ENCODE data around the gene DYNC1LI1.

The DYNC1LI1 gene

GRCh38 chr3:32501783-32502117 lies 68.9 kb downstream of the DYNC1LI1 start:
- H3K27ac Mint-ChIP-seq: peak overlapping the region; percentile 92
- H3K4me1 Mint-ChIP-seq (ENCODE audit: low read depth): peaks cover 30% of the 10 kb centered on the region
- H3K4me3 Mint-ChIP-seq: peak overlapping the region; percentile 99
- peaks cover 14% of the 10 kb centered on the region for H3K36me3 Mint-ChIP-seq (ENCODE audit: low read depth)
- no peaks in the 10 kb centered on the region for H3K9me3 Mint-ChIP-seq
- DNase-seq (ENCODE audit: low spot score): no peak
- no peaks in the 10 kb centered on the region for H3K27me3 Mint-ChIP-seq (ENCODE audit: low read depth)

DNA sequence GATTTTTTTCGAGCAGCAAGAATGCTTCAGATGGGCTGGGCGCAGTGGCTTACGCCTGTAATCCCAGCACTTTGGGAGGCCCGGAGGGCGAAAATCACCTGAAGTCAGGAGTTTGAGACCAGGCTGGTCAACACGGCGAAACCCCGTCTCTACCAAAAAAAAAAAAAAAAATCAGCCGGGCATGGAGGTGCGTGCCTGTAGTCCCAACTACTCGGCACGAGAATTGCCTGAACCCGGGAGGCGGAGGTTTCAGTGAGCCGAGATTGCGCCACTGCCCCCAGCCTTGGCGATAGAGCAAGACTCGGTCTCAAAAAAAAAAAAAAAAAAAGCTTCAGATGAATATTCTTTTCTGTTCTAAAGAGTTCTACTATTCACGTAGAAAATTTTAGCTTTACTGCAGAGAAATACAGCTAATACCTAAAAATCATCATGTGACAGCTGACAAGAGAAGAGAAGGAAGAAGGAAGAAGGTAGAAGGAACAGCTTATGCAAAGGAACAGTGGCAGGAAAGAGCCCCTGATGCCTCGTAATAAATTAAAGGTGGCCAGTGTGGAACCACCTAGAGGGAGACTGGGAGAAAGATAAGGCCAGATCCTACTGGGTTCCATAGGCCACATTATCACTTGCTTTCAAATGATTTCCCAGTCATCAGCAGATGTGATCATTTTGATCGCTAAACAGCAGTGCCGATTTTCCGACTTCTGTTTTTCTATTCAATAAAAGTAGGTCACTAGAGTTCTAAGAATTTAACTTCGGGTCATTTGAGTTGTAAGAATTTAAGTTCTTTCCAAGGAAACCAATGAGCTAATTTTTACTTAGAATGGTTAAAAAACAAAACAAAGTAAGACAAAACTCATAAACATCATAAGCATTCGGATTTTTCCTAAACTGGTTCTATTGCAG lies 69.5 kb downstream of the DYNC1LI1 start:
- H3K4me3 Mint-ChIP-seq: peak overlapping the region; percentile 99
- no peak for DNase-seq (ENCODE audit: low spot score)
- peaks cover 35% of the 10 kb centered on the region for H3K4me1 Mint-ChIP-seq (ENCODE audit: low read depth)
- peak overlapping the region; percentile 67 for H3K27ac Mint-ChIP-seq
- no peaks in the 10 kb centered on the region for H3K9me3 Mint-ChIP-seq
- peaks cover 19% of the 10 kb centered on the region for H3K36me3 Mint-ChIP-seq (ENCODE audit: low read depth)
- no peaks in the 10 kb centered on the region for H3K27me3 Mint-ChIP-seq (ENCODE audit: low read depth)

- no peaks in the 10 kb centered on the region for H3K27me3 Mint-ChIP-seq (ENCODE audit: low read depth)
- H3K36me3 Mint-ChIP-seq (ENCODE audit: low read depth): peaks cover 24% of the 10 kb centered on the region
- peaks cover 38% of the 10 kb centered on the region for H3K4me1 Mint-ChIP-seq (ENCODE audit: low read depth)
- no peak overlapping the region for H3K27ac Mint-ChIP-seq
- H3K9me3 Mint-ChIP-seq: no peaks in the 10 kb centered on the region
- DNase-seq (ENCODE audit: low spot score): no peak
- peak overlapping the region; percentile 99 for H3K4me3 Mint-ChIP-seq
Observed at GRCh38 chr3:32500231-32500630, 70.4 kb downstream of the DYNC1LI1 start.

DNA sequence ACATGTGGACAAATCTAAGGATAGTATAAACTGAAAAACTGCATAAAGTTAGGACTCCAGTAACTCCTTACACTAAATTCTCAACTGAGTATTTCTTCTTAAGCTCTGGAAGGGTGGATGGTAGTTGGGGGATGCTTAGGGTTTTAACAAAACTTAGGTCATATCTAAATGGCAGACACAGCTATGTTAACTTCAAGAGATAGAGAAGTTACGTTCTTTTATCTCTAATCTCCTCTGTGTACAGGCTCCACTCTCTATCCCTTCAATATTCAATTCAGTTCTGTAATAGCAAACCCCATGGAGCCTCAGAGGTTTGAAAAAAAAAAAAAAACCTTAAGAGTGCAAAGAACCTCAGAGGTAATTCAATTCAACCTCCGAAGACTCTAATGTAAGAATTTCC lies 71.1 kb downstream of the DYNC1LI1 start:
- Mint-ChIP-seq H3K4me1 (ENCODE audit: low read depth) (peaks cover 40% of the 10 kb centered on the region), H3K27me3 (ENCODE audit: low read depth) (no peaks in the 10 kb centered on the region), H3K36me3 (ENCODE audit: low read depth) (peaks cover 24% of the 10 kb centered on the region), H3K9me3 (no peaks in the 10 kb centered on the region), H3K4me3 (no peak overlapping the region), H3K27ac (no peak overlapping the region)
- no peak for DNase-seq (ENCODE audit: low spot score)

DNA sequence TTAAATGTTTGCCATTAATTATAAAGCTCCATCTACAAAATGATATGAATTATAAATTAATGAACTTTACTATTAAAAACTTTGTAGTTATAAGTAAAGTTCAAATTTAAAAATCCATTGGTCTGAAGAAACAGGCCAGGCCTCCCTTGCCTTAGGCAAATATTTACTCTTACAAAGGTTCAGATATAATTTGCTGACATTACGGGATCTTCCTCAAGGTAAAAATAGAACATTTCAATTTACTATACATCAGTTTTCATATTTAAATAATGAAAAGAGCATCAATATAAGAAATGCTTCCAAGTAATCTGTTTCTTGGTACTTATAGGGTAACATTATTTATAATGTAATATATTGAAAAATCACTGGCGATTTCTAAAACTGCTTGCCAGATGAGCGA lies 71.7 kb downstream of the DYNC1LI1 start:
- Mint-ChIP-seq H3K27me3 (ENCODE audit: low read depth) (no peaks in the 10 kb centered on the region), H3K9me3 (no peaks in the 10 kb centered on the region), H3K27ac (no peak overlapping the region), H3K4me3 (no peak overlapping the region), H3K4me1 (ENCODE audit: low read depth) (peaks cover 40% of the 10 kb centered on the region), H3K36me3 (ENCODE audit: low read depth) (peaks cover 24% of the 10 kb centered on the region)
- DNase-seq (ENCODE audit: low spot score): no peak

DNA sequence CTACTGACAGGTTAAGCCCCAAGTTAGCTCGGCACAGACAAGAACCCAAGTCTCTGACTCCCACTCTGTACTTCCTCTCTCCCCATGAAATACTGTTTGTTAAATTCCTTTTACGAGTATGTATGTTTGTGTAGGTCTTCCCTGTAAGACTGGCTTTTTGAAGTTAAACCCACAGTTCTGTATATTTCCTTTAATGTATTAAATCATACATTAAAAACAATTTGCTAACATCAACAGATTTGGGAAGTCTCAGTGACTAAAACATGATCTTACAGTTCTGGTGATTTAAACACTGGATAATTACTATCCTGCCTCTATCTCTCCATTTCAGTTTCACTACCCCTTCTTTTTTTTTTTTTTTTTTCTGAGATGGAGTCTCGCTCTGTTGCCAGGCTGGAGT lies 72.4 kb downstream of the DYNC1LI1 start:
- no peaks in the 10 kb centered on the region for H3K27me3 Mint-ChIP-seq (ENCODE audit: low read depth)
- H3K36me3 Mint-ChIP-seq (ENCODE audit: low read depth): peaks cover 24% of the 10 kb centered on the region
- no peak overlapping the region for H3K4me3 Mint-ChIP-seq
- H3K27ac Mint-ChIP-seq: no peak overlapping the region
- H3K9me3 Mint-ChIP-seq: no peaks in the 10 kb centered on the region
- H3K4me1 Mint-ChIP-seq (ENCODE audit: low read depth): peaks cover 40% of the 10 kb centered on the region
- DNase-seq (ENCODE audit: low spot score): no peak

DNA sequence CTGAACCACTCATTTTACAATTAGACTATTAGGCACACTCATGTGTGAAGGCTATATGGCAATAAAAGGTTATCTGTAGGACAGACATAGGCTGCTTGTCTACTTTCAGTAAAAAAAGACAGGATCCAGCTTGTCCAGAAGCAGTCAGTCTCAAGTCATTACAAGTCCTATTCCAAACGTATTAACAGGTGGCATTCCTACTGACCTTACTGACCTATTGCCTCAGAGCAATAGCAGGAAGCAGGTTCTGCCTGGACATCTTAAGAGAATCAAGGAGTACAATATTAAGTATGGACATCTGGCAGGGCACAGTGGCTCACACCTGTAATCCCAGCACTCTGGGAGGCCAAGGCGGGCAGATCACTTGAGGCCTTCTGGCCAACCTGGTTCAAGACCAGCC lies 75.0 kb downstream of the DYNC1LI1 start:
- DNase-seq (ENCODE audit: low spot score): no peak
- H3K4me1 Mint-ChIP-seq (ENCODE audit: low read depth): peaks cover 27% of the 10 kb centered on the region
- peaks cover 25% of the 10 kb centered on the region for H3K36me3 Mint-ChIP-seq (ENCODE audit: low read depth)
- no peaks in the 10 kb centered on the region for H3K27me3 Mint-ChIP-seq (ENCODE audit: low read depth)
- H3K4me3 Mint-ChIP-seq: no peak overlapping the region
- H3K27ac Mint-ChIP-seq: no peak overlapping the region
- no peaks in the 10 kb centered on the region for H3K9me3 Mint-ChIP-seq

DNA sequence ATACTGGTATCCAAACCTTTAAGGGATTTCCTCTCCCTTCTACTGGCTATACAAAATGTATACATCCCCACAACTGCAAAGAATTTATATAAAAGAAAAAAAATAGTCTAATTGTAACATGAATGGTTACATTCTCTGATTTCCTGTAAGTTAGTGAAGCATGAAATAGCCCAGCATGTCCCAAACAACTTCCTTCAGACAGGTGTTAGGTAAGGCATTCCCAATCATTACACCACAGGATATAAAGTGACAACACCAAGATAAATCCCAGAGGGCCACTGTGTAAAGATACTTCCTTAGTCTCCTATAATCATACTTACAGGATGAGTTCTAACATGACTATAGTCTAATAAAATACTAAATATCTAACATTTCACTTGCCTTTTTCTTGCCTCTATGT lies 75.6 kb downstream of the DYNC1LI1 start:
- DNase-seq (ENCODE audit: low spot score): no peak
- H3K27ac Mint-ChIP-seq: no peak overlapping the region
- H3K9me3 Mint-ChIP-seq: no peaks in the 10 kb centered on the region
- H3K27me3 Mint-ChIP-seq (ENCODE audit: low read depth): no peaks in the 10 kb centered on the region
- no peak overlapping the region for H3K4me3 Mint-ChIP-seq
- H3K4me1 Mint-ChIP-seq (ENCODE audit: low read depth): peaks cover 22% of the 10 kb centered on the region
- H3K36me3 Mint-ChIP-seq (ENCODE audit: low read depth): peaks cover 22% of the 10 kb centered on the region

DNA sequence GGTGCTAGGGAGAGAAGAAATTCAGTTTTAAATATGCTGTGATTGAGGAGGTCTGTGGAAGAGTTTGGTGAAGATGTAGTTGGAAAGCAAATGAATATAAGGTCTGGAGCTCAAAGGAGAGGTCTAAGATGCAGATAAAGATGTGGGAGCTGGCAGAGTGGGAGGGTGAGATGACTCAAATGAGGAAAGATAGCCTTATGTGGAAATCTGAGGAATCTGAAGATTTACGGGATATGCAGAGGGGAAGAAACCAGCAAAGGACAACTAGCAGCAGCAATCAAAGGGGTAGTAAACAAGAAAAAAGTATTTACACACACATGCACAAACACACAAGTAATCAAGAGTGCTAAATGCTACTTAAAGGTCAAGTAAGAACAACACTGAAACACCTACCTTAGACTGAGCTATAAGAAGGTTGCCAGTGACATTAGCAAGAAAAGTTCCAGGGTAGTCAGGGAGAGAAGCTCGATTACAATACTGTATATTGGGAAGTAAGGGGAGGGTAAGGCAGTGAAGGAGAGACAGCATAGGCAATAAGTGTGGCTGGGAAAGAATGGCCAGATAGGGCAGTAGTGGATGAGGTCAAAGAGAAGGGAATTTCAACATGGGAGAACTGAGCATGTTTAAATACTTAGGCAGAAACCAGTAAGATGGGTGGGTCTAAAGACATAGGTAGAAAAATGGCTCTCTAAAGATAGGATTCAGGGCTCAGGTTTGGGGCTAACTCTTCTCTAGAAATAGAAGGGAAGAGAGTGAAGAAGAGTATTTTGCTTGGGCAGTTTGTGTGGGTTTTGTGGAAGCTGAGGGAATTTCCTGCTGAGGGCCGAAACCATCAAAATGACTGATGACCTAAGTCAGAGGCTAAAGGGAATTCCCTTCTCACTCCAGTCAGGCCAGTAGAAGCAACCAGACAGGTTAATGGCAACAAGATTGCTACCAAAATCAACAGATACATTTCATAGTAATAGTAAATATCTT lies 76.9 kb downstream of the DYNC1LI1 start:
- Mint-ChIP-seq H3K4me1 (ENCODE audit: low read depth) (peaks cover 14% of the 10 kb centered on the region), H3K4me3 (no peak overlapping the region), H3K27ac (no peak overlapping the region), H3K36me3 (ENCODE audit: low read depth) (peaks cover 19% of the 10 kb centered on the region), H3K27me3 (ENCODE audit: low read depth) (no peaks in the 10 kb centered on the region), H3K9me3 (no peaks in the 10 kb centered on the region)
- DNase-seq (ENCODE audit: low spot score): peak; percentile 44

DNA sequence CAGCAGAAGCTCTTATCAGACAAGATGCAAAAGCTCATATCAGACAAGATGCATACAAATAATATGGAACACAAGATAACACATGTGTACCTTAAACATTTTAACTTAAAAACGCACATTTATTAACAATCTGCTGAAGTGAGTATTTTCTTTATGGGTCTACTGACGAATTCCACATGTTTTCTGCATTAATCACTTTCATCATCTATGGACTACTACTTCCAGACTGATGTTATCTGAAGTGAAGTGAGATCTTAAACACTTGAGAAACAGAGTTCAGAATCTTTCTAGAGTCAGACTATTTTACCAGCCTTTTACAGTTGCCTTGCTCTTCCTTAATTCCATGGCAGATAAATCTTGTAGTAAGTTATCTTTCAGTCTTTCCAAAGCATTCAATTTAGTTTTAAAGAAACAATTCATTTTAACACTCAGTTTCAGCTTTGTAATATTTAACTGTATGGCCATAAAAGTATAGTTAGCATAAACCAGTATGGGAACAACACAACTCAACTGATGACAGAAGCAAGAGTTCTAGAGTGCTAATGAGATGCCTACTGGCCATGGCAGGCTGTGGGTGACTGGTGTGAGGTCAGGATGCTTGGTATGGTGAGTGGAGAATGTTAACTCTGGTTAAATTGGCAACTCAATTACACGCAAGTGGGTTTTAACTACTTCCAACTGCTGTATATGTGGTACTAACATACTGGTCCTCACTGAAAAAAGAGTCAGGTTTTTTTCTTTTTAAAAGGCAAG lies 77.8 kb downstream of the DYNC1LI1 start:
- peaks cover 24% of the 10 kb centered on the region for H3K36me3 Mint-ChIP-seq (ENCODE audit: low read depth)
- H3K4me1 Mint-ChIP-seq (ENCODE audit: low read depth): peaks cover 11% of the 10 kb centered on the region
- H3K27ac Mint-ChIP-seq: no peak overlapping the region
- H3K9me3 Mint-ChIP-seq: no peaks in the 10 kb centered on the region
- DNase-seq (ENCODE audit: low spot score): no peak
- H3K4me3 Mint-ChIP-seq: no peak overlapping the region
- no peaks in the 10 kb centered on the region for H3K27me3 Mint-ChIP-seq (ENCODE audit: low read depth)

- peaks cover 37% of the 10 kb centered on the region for H3K36me3 Mint-ChIP-seq (ENCODE audit: low read depth)
- peaks cover 3% of the 10 kb centered on the region for H3K4me1 Mint-ChIP-seq (ENCODE audit: low read depth)
- H3K9me3 Mint-ChIP-seq: no peaks in the 10 kb centered on the region
- H3K27ac Mint-ChIP-seq: no peak overlapping the region
- no peak overlapping the region for H3K4me3 Mint-ChIP-seq
- H3K27me3 Mint-ChIP-seq (ENCODE audit: low read depth): no peaks in the 10 kb centered on the region
- no peak for DNase-seq (ENCODE audit: low spot score)
Observed at GRCh38 chr3:32488474-32489008, 82.1 kb downstream of the DYNC1LI1 start.

DNA sequence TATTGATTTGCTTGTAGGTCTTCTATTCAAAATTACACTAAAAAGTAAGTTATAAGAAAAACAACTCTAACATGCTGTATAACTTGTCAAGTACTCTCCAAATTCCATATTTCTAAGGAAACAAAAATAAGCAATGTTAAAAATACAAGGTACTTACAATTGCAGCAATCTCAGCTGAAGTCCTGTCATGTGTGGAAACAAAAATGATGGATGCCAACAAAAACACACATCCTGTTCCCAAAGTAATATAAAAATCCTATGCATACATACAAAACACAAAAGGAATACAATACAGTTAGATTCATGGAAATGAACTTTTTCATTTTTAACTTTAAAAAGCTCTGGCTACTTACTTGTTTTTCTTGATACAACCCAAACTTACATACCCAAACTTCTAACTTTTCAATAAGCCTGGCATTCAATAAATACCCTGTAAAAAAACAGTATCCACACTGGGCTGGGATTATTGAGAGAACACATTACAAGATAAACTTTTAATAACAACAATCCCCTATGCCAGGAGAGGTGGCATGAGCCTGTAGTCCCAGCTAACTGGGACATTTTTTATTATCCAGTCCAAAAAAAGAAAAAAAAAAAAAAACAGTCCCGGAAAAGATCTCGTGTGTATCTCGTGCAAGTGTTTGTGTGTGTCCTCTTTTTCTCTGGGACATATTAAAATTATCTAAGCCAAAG lies 82.7 kb downstream of the DYNC1LI1 start:
- Mint-ChIP-seq H3K27me3 (ENCODE audit: low read depth) (no peaks in the 10 kb centered on the region), H3K4me1 (ENCODE audit: low read depth) (peaks cover 5% of the 10 kb centered on the region), H3K4me3 (no peak overlapping the region), H3K9me3 (no peaks in the 10 kb centered on the region), H3K27ac (no peak overlapping the region), H3K36me3 (ENCODE audit: low read depth) (peaks cover 40% of the 10 kb centered on the region)
- no peak for DNase-seq (ENCODE audit: low spot score)

GRCh38 chr3:32484436-32484835 lies 86.2 kb downstream of the DYNC1LI1 start:
- no peaks in the 10 kb centered on the region for H3K27me3 Mint-ChIP-seq (ENCODE audit: low read depth)
- H3K9me3 Mint-ChIP-seq: no peaks in the 10 kb centered on the region
- H3K27ac Mint-ChIP-seq: no peak overlapping the region
- H3K36me3 Mint-ChIP-seq (ENCODE audit: low read depth): peaks cover 63% of the 10 kb centered on the region
- DNase-seq (ENCODE audit: low spot score): no peak
- no peak overlapping the region for H3K4me3 Mint-ChIP-seq
- H3K4me1 Mint-ChIP-seq (ENCODE audit: low read depth): peaks cover 18% of the 10 kb centered on the region
